HepG2 (cell line): ENCODE data around the gene KLF16. TPM values are rescaled to one million over a fixed set of nuclear protein-coding genes. Genes with fewer than 3 reads are reported as not detected.

Experiments
- AHDC1 ChIP-seq: sonication (generic); formaldehyde crosslinking; IDR thresholded peaks from 2 replicates; pipeline ENCODE4 v1.5.1; 2020; ENCODE audit warnings: mild to moderate bottlenecking, missing genetic modification reagents, borderline replicate concordance
- BCL6 ChIP-seq: IDR thresholded peaks from 2 replicates; pipeline ENCODE4 v1.6.1; 2016; ENCODE audit warnings: missing genetic modification reagents, missing compliant biosample characterization
- CEBPZ ChIP-seq: IDR thresholded peaks from 2 replicates; pipeline ENCODE4 v1.6.1; 2012; ENCODE audit warnings: low read length, improper control_type of control experiment
- DMAP1 ChIP-seq: IDR thresholded peaks from 2 replicates; pipeline ENCODE4 v1.6.1; 2016
- DR1 ChIP-seq: sonication (generic); formaldehyde crosslinking; IDR thresholded peaks from 2 replicates; pipeline ENCODE4 v1.8.0; 2021; ENCODE audit warnings: mild to moderate bottlenecking, missing genetic modification reagents, inconsistent platforms
- HCFC1 ChIP-seq: fragments of 150-350 bp; IDR thresholded peaks from 2 replicates; pipeline ENCODE4 v1.6.1; 2014; ENCODE audit warnings: low read depth, low read length
- NBN ChIP-seq: fragments of 450-650 bp; conservative IDR thresholded peaks from 2 replicates; pipeline ENCODE4 v1.6.1; 2017
- NFKB2 ChIP-seq: sonication (generic); formaldehyde crosslinking; IDR thresholded peaks from 2 replicates; pipeline ENCODE4 v1.4.0; 2020; ENCODE audit warnings: missing genetic modification reagents, borderline replicate concordance
- NRL ChIP-seq: sonication (generic); formaldehyde crosslinking; IDR thresholded peaks from 2 replicates; pipeline ENCODE4 v1.5.0; 2020; ENCODE audit warnings: missing genetic modification reagents, mild to moderate bottlenecking, moderate library complexity, borderline replicate concordance
- PHF20 ChIP-seq: sonication (generic); formaldehyde crosslinking; IDR thresholded peaks from 2 replicates; pipeline ENCODE4 v1.5.0; 2020; ENCODE audit warnings: mild to moderate bottlenecking, missing genetic modification reagents
- SIX1 ChIP-seq: sonication (generic); formaldehyde crosslinking; IDR thresholded peaks from 2 replicates; pipeline ENCODE4 v1.4.0; 2020; ENCODE audit warnings: missing genetic modification reagents, borderline replicate concordance
- SMC3 ChIP-seq: IDR thresholded peaks from 2 replicates; pipeline ENCODE4 v1.6.1; 2011; ENCODE audit warnings: low read length, improper control_type of control experiment
- SP1 ChIP-seq, 2 experiments: fragments of 450-650 bp in 1 of 2; sonication (generic) in 1 of 2; formaldehyde crosslinking in 1 of 2; IDR thresholded peaks; 2 replicates each; pipeline versions ENCODE4 v1.4.0 to v1.6.1; 2016 to 2020; ENCODE audit warnings: missing genetic modification reagents in 1 of 2
- SSRP1 ChIP-seq: IDR thresholded peaks from 2 replicates; pipeline ENCODE4 v1.6.1; 2016; ENCODE audit warnings: control low read depth
- TARDBP ChIP-seq: sonication (generic); formaldehyde crosslinking; IDR thresholded peaks from 2 replicates; pipeline ENCODE4 v1.8.0; 2022; ENCODE audit warnings: mild to moderate bottlenecking, missing genetic modification reagents
- ZBTB8A ChIP-seq: sonication (generic); formaldehyde crosslinking; IDR thresholded peaks from 2 replicates; pipeline ENCODE4 v1.4.0; 2020; ENCODE audit warnings: mild to moderate bottlenecking, low read depth, missing genetic modification reagents, borderline replicate concordance
- ZFYVE20 ChIP-seq: sonication (generic); formaldehyde crosslinking; IDR thresholded peaks from 2 replicates; pipeline ENCODE4 v1.8.0; 2023; ENCODE audit warnings: low read depth, mild to moderate bottlenecking, moderate library complexity, missing genetic modification reagents, borderline replicate concordance
- ZNF274 ChIP-seq: sonication (generic); formaldehyde crosslinking; IDR thresholded peaks from 2 replicates; pipeline ENCODE4 v1.5.1; 2020; ENCODE audit warnings: mild to moderate bottlenecking, missing genetic modification reagents
- ZNF33A ChIP-seq: sonication (generic); formaldehyde crosslinking; IDR thresholded peaks from 2 replicates; pipeline ENCODE4 v1.5.1; 2020; ENCODE audit warnings: missing genetic modification reagents, mild to moderate bottlenecking, moderate library complexity, borderline replicate concordance
- ZNF776 ChIP-seq: sonication (generic); formaldehyde crosslinking; IDR thresholded peaks from 2 replicates; pipeline ENCODE4 v1.4.0; 2020; ENCODE audit warnings: mild to moderate bottlenecking, missing genetic modification reagents
- ZNF792 ChIP-seq: IDR thresholded peaks from 2 replicates; pipeline ENCODE4 v1.6.1; 2016
- ZSCAN21 ChIP-seq: sonication (generic); formaldehyde crosslinking; IDR thresholded peaks from 2 replicates; pipeline ENCODE4 v1.8.0; 2022; ENCODE audit warnings: mild to moderate bottlenecking, missing genetic modification reagents, moderate library complexity, borderline replicate concordance
- polyA plus RNA-seq, 8 experiments: library from polyadenylated mRNA; depleted of rRNA in 3 of 8; stranded (reverse) in 7 of 8; unstranded in 1 of 8; fragments of >200 nt; fragmentation: Illumina TruSeq in 4 of 8; extraction: Trizol in 4 of 8; gene quantifications; 2 replicates each; pipeline versions ENCODE4 v1.2.1 to v1.2.3, GENCODE V29; 2011 to 2016; ENCODE audit warnings: low read depth in 4 of 8, missing spikeins in 1 of 8, mixed read lengths in 1 of 8; ENCODE audit not compliant: insufficient read depth in 1 of 8
- total RNA-seq, 5 experiments: library from RNA; depleted of rRNA; stranded (reverse); fragments of >200 nt; fragmentation: Illumina TruSeq; extraction: Trizol; gene quantifications; 2 replicates each; pipeline ENCODE4 v1.2.3, GENCODE V29; 2016; ENCODE audit warnings: low read depth in 1 of 5

The KLF16 gene
- total and polyA plus RNA-seq, 2 of the 13 experiments (the other 11 are each of a cell fraction or from before 2014, with no cell fraction given): 3.5 to 6.7 TPM

GRCh38 chr19:1825909-1826556 lies 37.3 kb downstream of the KLF16 start (continued):
- TF ChIP-seq SP1 (IDR thresholded peaks at IDR 0.05) (no peak), SP1 (CRISPR knock-in tag; IDR thresholded peaks at IDR 0.05) (no peak), ZNF792 (CRISPR knock-in tag) (no peak), HCFC1 (no peak), CEBPZ (no peak), SMC3 (0 out of 2 replicates have a peak, but pooled peaks have one; percentile 31), TARDBP (no peak), ZNF776 (CRISPR knock-in tag) (no peak), NBN (no peak), ZBTB8A (no peak), PHF20 (CRISPR knock-in tag) (no peak), NFKB2 (peak; percentile 25; the same call in 1 of the 2 replicates), ZSCAN21 (no peak), BCL6 (CRISPR knock-in tag) (no peak), AHDC1 (CRISPR knock-in tag) (no peak), NRL (CRISPR knock-in tag) (no peak), ZNF274 (CRISPR knock-in tag) (0 out of 2 replicates have a peak, but pooled peaks have one; percentile 37), SIX1 (no peak), DR1 (no peak), DMAP1 (CRISPR knock-in tag) (no peak), ZFYVE20 (CRISPR knock-in tag) (no peak), ZNF33A (CRISPR knock-in tag) (no peak), SSRP1 (CRISPR knock-in tag) (no peak)
